ENCODE results near the gene NTNG1.
"Not testable (repeated sequence)": the region's sequence is repeated elsewhere in the genome, so short reads cannot be mapped to it uniquely, and the experiment has no call there.

Gene NTNG1

GRCh38 chr1:107149946-107150345 is 9.1 kb downstream of the NTNG1 start:
- in situ Hi-C loops (cut with MboI; ENCODE audit: low sequenced_read_pairs, unreplicated experiment) = no loop called here
- no peak for DNase-seq (ENCODE audit: low spot score)
- TF ChIP-seq CTCF (IDR thresholded peaks at IDR 0.05; ENCODE audit: borderline replicate concordance, control extremely low read depth, extremely low read depth, insufficient read depth, missing control alignments) = no peak

- no peak for DNase-seq (ENCODE audit: low spot score)
- in situ Hi-C loops (cut with MboI; ENCODE audit: low sequenced_read_pairs, unreplicated experiment) = no loop called here
- no peak for TF ChIP-seq CTCF (IDR thresholded peaks at IDR 0.05; ENCODE audit: borderline replicate concordance, control extremely low read depth, extremely low read depth, insufficient read depth, missing control alignments)
Observed at GRCh38 chr1:107151295-107151694, 10.5 kb downstream of the NTNG1 start.

DNA sequence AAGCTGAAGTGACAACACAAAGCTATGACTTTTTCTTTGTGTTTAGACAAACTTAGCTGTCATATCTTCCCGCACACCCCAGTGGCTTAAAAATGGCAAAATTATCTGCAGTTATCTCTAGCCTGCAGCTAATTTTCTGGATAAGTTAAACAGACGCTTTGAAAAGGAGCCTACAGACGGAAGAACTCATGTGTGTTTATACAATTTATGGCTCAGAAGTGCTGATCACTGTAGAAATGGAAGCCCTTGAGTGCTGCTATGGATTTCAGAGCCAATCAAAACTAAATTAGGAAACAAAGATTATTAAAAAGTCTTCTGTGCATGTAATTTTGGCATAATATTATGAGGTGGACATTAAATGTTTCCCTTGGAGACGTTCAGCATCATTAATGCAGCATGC is 11.6 kb downstream of the NTNG1 start:
- no peak for DNase-seq (ENCODE audit: low spot score)
- in situ Hi-C loops (cut with MboI; ENCODE audit: low sequenced_read_pairs, unreplicated experiment) = no loop called here
- no peak for TF ChIP-seq CTCF (IDR thresholded peaks at IDR 0.05; ENCODE audit: borderline replicate concordance, control extremely low read depth, extremely low read depth, insufficient read depth, missing control alignments)

GRCh38 chr1:107153014-107153413 is 12.2 kb downstream of the NTNG1 start:
- peak; percentile 16 for TF ChIP-seq CTCF (IDR thresholded peaks at IDR 0.05; ENCODE audit: borderline replicate concordance, control extremely low read depth, extremely low read depth, insufficient read depth, missing control alignments)
- in situ Hi-C loops (cut with MboI; ENCODE audit: low sequenced_read_pairs, unreplicated experiment) = no loop called here
- no peak for DNase-seq (ENCODE audit: low spot score)

GRCh38 chr1:107158496-107158895 is 17.7 kb downstream of the NTNG1 start:
- in situ Hi-C loops (cut with MboI; ENCODE audit: low sequenced_read_pairs, unreplicated experiment) = no loop called here
- no peak for DNase-seq (ENCODE audit: low spot score)
- no peak for TF ChIP-seq CTCF (IDR thresholded peaks at IDR 0.05; ENCODE audit: borderline replicate concordance, control extremely low read depth, extremely low read depth, insufficient read depth, missing control alignments)

DNA sequence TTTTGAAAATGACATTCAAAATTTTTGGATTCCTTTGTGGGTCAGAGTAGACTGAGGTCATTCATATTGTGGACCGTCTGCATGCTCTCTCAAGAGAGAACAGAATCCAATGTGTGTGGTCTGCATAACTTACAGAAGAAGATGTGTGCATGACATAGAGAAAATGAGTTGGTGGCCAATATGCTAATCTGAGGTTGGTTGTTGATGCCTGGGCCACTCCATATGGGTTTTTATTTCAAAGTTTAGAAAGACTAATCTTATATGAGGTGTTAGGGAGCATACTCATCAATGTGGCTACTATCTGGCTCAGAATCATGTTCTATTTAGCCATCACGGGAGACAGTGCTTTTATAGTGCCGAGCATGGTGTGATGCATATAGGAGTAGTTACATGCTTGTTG is 18.2 kb downstream of the NTNG1 start:
- no peak for DNase-seq (ENCODE audit: low spot score)
- in situ Hi-C loops (cut with MboI; ENCODE audit: low sequenced_read_pairs, unreplicated experiment) = no loop called here
- no peak for TF ChIP-seq CTCF (IDR thresholded peaks at IDR 0.05; ENCODE audit: borderline replicate concordance, control extremely low read depth, extremely low read depth, insufficient read depth, missing control alignments)

DNA sequence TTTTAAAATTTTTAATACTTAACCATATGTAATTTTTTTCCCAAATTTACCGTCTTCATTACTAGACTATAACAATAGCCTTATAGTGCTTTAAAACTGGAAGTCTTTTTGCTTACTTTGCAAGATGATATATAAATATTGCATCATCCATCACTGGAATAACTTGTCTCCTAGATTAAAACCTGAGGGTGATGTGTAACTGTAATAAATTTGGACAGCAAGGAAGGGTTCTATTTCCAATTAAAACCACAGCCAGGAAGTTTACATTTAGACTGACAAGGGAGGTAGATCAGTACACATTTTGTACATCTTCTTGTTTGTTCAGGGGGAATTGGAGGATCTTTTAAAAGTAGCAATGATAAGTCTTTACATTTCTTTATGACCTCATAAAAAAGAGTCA is 21.9 kb downstream of the NTNG1 start:
- TF ChIP-seq CTCF (IDR thresholded peaks at IDR 0.05; ENCODE audit: borderline replicate concordance, control extremely low read depth, extremely low read depth, insufficient read depth, missing control alignments) = no peak
- DNase-seq (ENCODE audit: low spot score) = no peak
- in situ Hi-C loops (cut with MboI; ENCODE audit: low sequenced_read_pairs, unreplicated experiment) = no loop called here

GRCh38 chr1:107164901-107165300 is 24.1 kb downstream of the NTNG1 start:
- DNase-seq (ENCODE audit: low spot score); in situ Hi-C loops (cut with MboI; ENCODE audit: low sequenced_read_pairs, unreplicated experiment): not testable (repeated sequence)

All from GM13976 (cell line).